SK-N-SH (cell line): ENCODE results near the gene LIPN.

Source experiments
- CTCF ChIP-seq: fragments of 200-600 bp; sonication (generic); IDR thresholded peaks from 2 replicates; pipeline ENCODE4 v1.6.1; 2017; ENCODE audit warnings: antibody characterized with exemption, mild to moderate bottlenecking, moderate library complexity
- POLR2AphosphoS5 ChIP-seq: IDR thresholded peaks from 2 replicates; pipeline ENCODE4 v1.6.1; 2012; ENCODE audit warnings: low read depth, low read length

GRCh38 chr10:88828310-88828709 is 68.5 kb downstream of the LIPN start:
- TF ChIP-seq CTCF, result no peak
- no peak for TF ChIP-seq POLR2AphosphoS5
